ENCODE data around the gene KCNH3.

The KCNH3 gene

DNA sequence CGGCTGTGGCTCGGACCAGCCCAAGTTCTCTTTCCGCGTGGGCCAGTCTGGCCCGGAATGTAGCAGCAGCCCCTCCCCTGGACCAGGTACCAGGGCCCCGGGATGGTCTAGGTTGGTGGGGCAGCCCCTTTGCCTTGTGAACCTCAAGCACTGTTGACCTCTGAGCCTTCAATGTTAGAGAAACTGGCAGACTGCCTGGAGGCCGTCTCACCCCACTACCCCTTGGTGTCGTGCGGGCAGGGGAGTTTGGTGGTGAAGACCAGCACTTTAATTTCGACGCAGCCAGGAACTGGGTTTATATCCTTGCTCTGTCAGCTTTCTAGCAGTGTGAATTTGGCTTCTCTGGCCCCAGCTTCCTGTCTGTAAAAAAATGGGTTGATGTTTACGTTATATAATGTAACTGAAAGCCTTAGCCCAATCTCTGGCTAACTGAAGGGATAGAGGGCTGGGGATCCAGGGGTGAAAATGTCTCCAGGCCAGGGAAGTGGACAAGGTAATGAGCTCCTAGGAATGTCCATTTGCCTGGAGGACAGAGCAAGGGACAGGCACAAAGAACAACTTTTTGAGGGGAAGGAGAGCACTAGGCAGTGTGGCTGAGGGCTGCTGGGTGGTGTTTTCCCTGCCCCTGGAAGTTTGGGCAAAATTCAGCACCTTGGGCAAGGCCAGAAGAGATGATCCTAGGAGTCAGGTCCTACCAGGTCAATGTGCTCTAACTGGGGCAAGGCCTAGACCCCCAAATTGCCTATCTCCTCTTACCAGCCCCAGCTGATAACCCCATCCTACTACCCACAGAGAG lies 17.8 kb downstream of the KCNH3 start:
- no peak for DNase-seq (ENCODE audit: low read depth)
- TF ChIP-seq, protein P1, sequence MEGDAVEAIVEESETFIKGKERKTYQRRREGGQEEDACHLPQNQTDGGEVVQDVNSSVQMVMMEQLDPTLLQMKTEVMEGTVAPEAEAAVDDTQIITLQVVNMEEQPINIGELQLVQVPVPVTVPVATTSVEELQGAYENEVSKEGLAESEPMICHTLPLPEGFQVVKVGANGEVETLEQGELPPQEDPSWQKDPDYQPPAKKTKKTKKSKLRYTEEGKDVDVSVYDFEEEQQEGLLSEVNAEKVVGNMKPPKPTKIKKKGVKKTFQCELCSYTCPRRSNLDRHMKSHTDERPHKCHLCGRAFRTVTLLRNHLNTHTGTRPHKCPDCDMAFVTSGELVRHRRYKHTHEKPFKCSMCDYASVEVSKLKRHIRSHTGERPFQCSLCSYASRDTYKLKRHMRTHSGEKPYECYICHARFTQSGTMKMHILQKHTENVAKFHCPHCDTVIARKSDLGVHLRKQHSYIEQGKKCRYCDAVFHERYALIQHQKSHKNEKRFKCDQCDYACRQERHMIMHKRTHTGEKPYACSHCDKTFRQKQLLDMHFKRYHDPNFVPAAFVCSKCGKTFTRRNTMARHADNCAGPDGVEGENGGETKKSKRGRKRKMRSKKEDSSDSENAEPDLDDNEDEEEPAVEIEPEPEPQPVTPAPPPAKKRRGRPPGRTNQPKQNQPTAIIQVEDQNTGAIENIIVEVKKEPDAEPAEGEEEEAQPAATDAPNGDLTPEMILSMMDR (IDR thresholded peaks at IDR 0.05; ENCODE audit: low read depth, low read length, missing control alignments) = no peak
- no peak overlapping the region for H3K4me3 ChIP-seq (ENCODE audit: low read depth, low read length)

- H3K4me3 ChIP-seq (ENCODE audit: low read depth, low read length) = no peak overlapping the region
- TF ChIP-seq, protein P1 (IDR thresholded peaks at IDR 0.05; ENCODE audit: low read depth, low read length, missing control alignments) = no peak
- no peak for DNase-seq (ENCODE audit: low read depth)
These were observed 18.5 kb downstream of the KCNH3 start for GRCh38 chr12:49557187-49557916.

GRCh38 chr12:49557917-49558215 lies 19.0 kb downstream of the KCNH3 start:
- TF ChIP-seq, protein P1 (IDR thresholded peaks at IDR 0.05; ENCODE audit: low read depth, low read length, missing control alignments) = peak; percentile 11
- no peak for DNase-seq (ENCODE audit: low read depth)
- no peak overlapping the region for H3K4me3 ChIP-seq (ENCODE audit: low read depth, low read length)

DNA sequence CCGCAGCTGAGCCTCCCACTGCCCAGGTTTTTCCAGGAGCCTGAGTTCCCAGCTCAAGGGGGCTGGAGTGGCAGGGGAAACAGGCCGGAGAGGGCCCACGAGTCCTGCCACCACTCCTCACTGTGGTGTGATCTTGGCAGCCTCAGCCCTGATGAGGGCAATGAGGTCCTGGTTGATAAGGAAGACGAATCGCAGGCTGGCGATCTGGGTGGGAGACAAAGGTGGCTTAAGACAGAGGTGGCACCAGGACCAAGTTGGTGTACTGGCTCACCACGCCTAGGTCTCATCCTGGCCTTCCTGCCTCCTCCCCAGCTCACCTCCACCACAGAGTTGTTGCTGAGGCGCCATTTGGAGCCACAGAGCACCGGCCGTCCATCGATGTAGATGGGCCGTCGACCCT lies 19.7 kb downstream of the KCNH3 start:
- no peak overlapping the region for H3K4me3 ChIP-seq (ENCODE audit: low read depth, low read length)
- DNase-seq (ENCODE audit: low read depth) = no peak
- TF ChIP-seq, protein P1 (IDR thresholded peaks at IDR 0.05; ENCODE audit: low read depth, low read length, missing control alignments) = no peak

- no peak for DNase-seq (ENCODE audit: low read depth)
- no peak overlapping the region for H3K4me3 ChIP-seq (ENCODE audit: low read depth, low read length)
- TF ChIP-seq, protein P1 (IDR thresholded peaks at IDR 0.05; ENCODE audit: low read depth, low read length, missing control alignments) = no peak
These were observed 20.3 kb downstream of the KCNH3 start for GRCh38 chr12:49559011-49559675.

GRCh38 chr12:49560695-49561094 lies 21.9 kb downstream of the KCNH3 start:
- TF ChIP-seq, protein P1 (IDR thresholded peaks at IDR 0.05; ENCODE audit: low read depth, low read length, missing control alignments) = no peak
- H3K4me3 ChIP-seq (ENCODE audit: low read depth, low read length) = no peak overlapping the region
- DNase-seq (ENCODE audit: low read depth) = no peak

All from GM12864 (cell line).